HG02642 (cell line): ENCODE data around the gene FABP6.
"Not testable (repeated sequence)": the region's sequence is repeated elsewhere in the genome, so short reads cannot be mapped to it uniquely, and the experiment has no call there.

Experiments
- ATAC-seq: cut with Tn5 transposase; IDR thresholded peaks from one replicate; pipeline ENCODE4 v1.9.1; 2021; ENCODE audit warnings: mild to moderate bottlenecking; ENCODE audit not compliant: unreplicated experiment, poor library complexity

Gene FABP6

DNA sequence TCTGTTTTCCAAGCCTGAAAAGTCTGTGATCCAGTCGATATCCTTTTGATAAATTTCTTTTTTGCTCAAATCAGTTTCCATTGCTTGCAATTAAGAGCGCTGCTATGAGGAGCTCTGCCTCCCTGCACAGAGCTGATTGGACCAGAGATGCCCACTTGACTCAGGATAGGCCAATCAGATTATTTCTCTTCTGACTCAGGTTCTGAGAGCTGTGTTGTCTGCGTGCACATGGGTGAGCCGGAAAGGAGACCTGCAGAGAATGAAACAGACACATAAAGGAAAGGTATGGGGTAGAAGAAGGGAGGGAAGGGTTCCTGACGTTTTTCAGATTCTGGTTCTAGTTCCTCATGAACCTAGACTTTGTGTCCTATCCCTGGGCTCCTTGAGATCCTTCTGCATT, 15.8 kb upstream of the FABP6 start:
- peak; percentile 47 for ATAC-seq

DNA sequence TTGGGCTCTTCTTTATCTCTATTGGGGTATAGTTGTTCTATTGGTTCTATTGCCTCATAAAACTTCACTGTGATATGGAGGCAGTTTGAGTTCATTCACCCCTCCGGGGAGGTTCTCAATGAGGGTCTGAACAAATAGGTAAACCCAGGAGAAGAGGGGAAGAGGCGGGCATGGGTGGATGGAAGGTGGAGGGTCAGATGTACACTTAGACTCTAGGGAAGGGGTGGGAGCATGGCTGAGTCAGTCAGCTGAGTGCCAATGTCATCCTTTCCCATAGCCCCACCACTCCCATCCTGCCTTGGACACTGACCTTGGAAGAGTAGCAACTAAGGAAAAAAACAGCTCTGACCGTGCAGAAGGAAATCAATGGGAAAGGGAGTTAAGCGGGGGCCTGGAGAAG, 9.9 kb upstream of the FABP6 start:
- no peak for ATAC-seq

DNA sequence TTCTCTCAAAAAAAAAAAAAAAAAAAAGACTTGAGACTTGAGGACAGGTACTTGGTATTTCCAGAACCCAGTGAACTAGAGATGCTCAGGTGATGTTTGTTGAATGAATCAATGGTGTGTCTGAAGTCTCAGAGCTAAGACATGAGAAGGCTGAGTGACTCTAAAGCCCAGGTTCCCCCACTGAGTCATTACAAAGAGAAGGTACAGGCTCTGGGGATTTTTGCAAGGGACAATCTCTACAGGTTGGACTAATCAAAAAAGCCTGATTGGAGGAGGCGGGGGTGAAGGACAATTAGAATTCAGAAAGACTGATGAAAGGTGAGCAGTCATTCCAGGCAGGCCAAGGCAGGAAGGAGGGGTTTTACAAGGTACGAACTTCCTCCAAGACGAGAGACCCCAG, 8.2 kb upstream of the FABP6 start:
- peak; percentile 77 for ATAC-seq

DNA sequence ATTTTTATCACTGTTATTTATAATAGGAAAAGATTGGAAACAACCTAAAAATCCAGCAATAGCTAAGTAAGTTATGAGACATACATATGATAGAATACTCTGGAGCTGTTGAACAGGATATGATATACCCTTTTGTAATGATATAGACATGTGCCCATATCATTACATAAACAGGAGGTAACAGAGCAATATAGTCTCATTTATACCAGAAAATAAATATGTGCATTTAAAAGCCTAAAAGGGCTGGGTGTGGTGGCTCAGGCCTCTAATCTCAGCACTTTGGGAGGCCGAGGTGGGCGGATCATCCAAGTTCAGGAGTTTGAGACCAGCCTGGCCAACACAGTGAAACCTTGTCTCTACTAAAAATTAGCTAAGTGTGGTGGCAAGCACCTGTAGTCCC, 2.3 kb upstream of the FABP6 start:
- ATAC-seq: no peak

DNA sequence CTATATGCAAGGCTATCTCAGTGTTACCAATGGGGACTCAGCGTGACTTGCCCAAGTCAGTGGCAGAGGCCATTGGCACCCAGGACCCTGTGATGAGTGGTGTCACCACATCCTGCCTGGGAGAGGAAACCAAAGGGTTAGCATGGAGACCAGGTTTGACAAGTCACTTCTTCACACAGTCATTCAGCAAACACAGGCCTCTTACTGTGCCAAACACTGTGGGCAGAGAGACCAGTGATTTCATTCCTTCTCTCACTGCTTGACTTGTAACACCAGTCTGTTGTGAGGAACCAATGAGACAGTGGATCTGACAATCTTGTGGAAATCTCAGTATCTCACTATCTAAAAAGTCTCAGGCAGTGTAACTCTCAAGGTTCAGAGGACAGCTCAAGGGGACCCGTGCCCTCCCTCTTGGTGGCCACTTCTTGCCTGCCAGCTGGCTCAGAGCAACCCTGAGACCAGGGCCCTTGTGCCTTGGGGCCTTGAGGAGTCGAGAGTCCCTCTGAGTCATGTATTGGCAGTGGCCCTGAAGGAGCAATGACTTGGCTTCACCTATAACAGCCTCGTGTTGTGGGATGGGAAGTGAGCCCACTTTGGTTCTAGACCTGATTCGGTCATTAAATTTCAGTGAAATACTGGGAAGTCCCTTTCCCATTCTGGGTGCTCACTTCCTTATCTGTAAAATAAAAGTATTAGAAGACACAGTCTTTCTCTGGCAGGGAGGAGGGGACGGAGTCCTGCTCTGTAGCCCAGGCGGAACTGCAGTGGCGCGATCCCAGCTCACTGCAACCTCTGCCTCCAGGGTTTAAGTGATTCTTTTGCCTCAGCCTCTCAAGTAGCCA, 1.6 kb downstream of the FABP6 start:
- peak; percentile 59 for ATAC-seq

DNA sequence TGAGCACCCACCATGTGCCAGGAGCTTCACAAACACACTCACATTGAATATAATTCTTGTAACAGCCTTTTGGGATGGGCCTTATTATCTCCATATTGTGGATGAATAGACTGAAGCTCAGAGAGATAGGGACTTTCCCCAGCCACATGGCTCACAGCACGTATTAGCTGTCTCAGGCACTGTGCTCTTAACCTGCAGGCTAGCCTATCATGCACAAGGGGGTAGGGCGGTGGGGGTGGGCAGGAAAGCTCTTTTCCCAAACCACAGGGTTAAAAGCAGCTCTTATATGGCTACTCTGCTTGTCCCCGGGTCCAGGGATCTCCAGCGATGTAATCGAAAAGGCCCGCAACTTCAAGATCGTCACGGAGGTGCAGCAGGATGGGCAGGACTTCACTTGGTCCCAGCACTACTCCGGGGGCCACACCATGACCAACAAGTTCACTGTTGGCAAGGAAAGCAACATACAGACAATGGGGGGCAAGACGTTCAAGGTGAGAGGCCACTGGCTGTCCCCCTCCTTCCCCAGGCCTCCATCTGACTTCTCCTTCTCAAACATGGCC, 2.6 kb downstream of the FABP6 start:
- peak; percentile 42 for ATAC-seq

GRCh38 chr5:160233215-160233614, 3.9 kb downstream of the FABP6 start:
- no peak for ATAC-seq

DNA sequence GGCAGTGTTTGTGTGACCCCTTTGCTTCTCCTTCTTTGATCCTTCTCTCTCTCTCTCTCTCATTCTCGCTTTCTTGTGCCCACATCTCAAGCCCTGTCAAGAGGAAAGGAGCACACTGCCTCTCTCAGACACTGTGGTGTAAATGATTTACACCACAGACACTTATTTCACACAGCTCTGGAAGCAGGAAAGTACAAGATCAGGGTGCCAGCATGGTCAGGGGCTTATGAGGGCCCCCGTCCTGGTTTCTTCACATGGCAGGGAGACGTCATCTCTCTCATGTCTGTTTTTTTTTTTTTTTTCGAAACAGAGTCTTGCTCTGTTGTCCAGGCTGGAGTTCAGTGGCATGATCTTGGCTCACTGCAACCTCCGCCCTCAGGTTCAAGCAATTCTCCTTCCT, 6.4 kb downstream of the FABP6 start:
- no peak for ATAC-seq

DNA sequence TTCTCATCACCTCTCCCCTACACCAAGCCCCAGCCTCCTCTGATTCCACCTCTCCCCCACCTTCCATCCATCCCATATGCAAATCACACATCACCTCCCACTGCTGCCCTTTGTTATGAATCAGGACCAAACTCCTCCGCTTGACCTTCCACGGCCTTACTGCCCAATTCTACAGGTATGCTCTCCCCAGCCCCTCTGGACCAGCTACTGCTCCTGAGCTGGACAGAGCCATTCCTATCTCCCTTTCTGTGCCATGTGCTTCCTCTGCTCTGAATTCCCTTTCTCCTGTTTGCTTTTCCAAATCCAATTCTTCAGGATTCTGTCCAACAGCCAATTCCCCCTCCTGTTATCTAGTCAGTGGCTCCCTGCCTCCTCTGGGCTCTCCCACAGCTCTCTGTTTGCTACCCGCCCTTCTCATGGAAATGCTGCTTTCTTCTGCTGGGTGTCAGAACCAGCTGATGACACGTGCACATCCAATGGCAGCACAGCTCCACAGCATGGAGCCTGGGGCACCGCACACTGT, 8.3 kb downstream of the FABP6 start:
- ATAC-seq: no peak

DNA sequence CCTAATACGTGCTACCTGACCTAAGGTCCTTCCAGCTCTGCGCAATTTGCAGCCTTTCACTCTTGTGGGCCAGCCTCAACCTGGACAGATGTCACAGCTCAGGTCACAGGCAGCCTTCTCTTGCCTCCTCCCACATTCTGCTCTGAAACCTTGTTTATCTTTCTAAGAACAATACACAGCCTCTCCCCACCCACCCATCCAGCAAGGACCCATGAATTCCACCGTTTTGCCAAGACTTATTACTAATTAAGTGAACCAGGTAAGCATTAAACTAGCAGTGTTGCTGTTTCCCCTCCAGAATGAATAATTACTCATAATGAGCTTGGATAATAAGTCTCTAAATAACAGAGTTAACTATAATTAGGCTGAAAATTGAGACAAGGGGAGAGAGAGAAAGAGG, 11.0 kb downstream of the FABP6 start:
- ATAC-seq: no peak

DNA sequence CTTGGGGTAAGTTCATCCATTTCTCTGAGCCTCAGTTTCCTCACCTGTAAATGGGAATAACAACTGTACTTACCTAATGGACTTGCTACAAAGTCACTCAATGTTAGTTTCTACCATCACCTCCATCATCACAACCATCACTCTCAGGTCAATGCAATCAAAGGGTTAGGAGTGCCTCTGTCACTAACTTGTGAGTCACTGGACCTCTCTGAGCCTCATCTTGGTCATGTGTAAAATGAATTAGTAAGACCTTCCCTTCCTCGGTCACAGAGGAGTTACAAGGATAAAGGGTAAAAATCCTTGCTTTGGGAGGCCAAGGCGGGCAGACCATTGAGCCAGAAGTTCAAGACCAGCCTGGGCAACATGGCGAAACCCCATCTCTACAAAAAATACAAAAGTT, 12.8 kb downstream of the FABP6 start:
- no peak for ATAC-seq

DNA sequence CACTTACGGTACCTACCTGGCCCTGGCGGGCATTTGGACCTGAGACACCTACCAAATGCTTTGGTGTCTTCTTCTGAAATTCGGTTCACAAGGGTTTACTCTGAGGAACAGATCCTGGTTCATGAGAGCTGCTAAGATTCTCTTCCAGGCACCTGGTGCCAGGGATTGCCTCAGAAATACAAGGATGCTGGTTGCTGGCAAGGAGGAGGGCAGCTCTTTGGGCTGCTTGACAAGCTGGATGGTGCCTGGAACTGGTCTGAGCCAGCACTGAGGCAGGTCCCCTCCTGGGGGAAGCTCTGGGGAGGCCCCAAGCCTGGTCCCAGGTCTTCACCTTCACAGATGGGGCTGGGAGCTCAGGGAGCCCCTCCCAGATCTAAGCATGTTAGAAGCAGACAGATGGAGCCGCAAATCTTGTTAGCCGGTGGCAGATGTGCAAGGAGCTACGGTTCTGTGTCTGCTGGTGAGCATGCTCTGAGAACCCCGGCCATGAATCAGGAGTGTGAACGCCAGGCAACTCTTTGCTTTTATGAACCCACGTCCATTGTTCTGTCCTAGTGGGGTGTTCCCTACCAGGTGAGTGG, 16.3 kb downstream of the FABP6 start:
- ATAC-seq: no peak

- not testable (repeated sequence) for ATAC-seq
Measured at GRCh38 chr5:160249570-160249969, 20.3 kb downstream of the FABP6 start.

GRCh38 chr5:160250226-160250625, 20.9 kb downstream of the FABP6 start:
- ATAC-seq: no peak

DNA sequence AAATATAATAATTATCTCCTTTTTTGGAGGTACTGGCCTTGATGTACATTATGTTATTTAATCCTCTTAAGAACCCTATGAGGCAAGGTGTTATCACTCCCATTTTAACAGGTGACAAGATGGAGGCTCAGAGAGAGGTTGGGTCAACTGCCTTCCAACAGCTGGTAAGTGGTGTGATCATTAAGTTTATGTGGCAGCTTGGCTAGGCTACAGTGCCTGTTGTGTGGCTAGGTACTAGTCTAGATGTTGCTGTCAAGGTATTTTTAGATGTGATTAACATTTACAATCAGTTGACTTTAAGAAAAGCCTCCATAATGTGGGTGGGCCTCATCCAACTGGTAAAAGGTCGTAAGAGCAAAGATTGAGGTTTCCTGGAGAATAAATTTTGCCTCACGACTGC, 21.5 kb downstream of the FABP6 start:
- no peak for ATAC-seq

- ATAC-seq: no peak
Measured at GRCh38 chr5:160251406-160252155, 22.3 kb downstream of the FABP6 start.

DNA sequence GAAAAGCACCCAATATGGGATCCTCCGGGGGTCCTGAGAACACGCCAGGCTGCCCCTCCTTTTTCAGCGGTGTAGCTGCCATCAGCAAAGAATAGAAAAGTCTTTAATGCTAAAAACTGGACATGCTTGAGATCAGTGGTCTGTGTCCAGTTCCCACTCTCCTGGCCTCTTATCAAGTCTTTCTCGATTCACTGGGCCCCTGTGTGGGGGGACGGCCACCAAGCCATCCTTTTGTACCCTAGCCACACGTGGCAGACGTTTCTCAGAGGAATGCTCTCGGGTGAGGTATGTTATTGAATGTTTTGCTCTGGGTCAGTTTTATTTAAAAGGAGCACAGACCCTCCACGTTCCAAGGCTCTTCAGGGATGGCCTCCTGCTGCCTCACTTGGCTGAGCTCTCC, 23.6 kb downstream of the FABP6 start:
- ATAC-seq: no peak

DNA sequence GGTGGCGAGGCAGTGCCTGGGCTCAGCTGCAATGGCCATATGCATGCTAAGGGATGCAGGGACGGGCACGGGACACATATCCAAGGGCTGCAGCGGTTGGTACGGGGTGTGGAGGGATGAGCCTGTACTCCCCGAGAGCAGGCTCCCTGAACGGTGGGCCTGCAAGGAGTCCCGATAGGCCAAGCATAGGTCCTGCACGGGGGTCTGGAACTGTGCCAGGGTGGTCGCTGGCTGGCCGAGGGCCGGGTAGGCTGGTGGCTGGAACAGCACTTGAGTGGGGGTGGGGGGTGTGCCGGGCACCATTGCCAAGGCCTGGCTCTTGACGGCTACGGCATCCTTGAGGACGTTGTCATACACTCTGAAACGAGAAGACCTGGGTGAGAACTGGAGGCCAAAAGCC, 24.1 kb downstream of the FABP6 start:
- no peak for ATAC-seq

DNA sequence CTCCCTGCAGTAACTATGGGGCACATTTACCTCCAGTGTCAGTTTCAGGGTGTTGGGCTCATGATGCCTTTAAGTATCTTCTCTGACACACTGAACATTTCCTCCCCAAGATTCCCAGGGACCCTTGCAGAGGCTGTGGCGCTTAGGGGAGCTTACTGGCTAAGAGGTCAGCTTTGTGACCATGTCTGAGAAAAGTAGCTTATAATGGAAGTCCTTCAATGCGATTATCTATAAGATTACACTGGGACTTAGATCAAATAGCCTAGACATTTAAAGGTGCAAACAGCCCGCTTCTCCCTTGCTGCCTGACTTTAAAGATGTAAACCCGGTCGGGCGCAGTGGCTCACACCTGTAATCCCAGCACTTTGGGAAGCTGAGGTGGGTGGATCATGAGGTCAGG, 25.4 kb downstream of the FABP6 start:
- no peak for ATAC-seq

- ATAC-seq: no peak
Measured at GRCh38 chr5:160259341-160259740, 30.0 kb downstream of the FABP6 start.
